Smooth muscle cell (in vitro differentiated cells): Measurements from ENCODE around the gene TBC1D10A. TPM values are rescaled to one million over a fixed set of nuclear protein-coding genes. Genes with fewer than 3 reads are reported as not detected.

ENCODE experiments used
- DNase-seq: peaks from one replicate; lab custom pipeline; 2025; ENCODE audit not compliant: unreplicated experiment; lab: John Stamatoyannopoulos, UW
- H2AFZ ChIP-seq: fragments of 200-600 bp; sonication (generic); 2 replicates; pipeline ENCODE4 v1.6.0; 2016; ENCODE audit warnings: antibody characterized with exemption, low read depth, mild to moderate bottlenecking
- H3F3A ChIP-seq: fragments of 200-600 bp; sonication (generic); 2 replicates; pipeline ENCODE4 v1.6.0; 2017; ENCODE audit warnings: antibody characterized with exemption, low read depth
- H3K27ac ChIP-seq: fragments of 200-600 bp; sonication (generic); 2 replicates; pipeline ENCODE4 v1.5.1; 2016; ENCODE audit warnings: low read depth, mild to moderate bottlenecking
- H3K27me3 ChIP-seq: fragments of 200-600 bp; sonication (generic); 2 replicates; pipeline ENCODE4 v1.6.1; 2016; ENCODE audit warnings: low read depth, mild to moderate bottlenecking
- H3K36me3 ChIP-seq: fragments of 200-600 bp; sonication (generic); 2 replicates; pipeline ENCODE4 v1.5.1; 2016; ENCODE audit warnings: low read depth
- H3K4me1 ChIP-seq: fragments of 200-600 bp; sonication (generic); 2 replicates; pipeline ENCODE4 v1.5.1; 2016; ENCODE audit warnings: low read depth
- H3K4me2 ChIP-seq: fragments of 200-600 bp; sonication (generic); 2 replicates; pipeline ENCODE4 v1.6.0; 2016; ENCODE audit warnings: mild to moderate bottlenecking
- H3K4me3 ChIP-seq: fragments of 200-600 bp; sonication (generic); 2 replicates; pipeline ENCODE4 v1.5.1; 2016; ENCODE audit warnings: mild to moderate bottlenecking
- H3K79me2 ChIP-seq: fragments of 200-600 bp; sonication (generic); 2 replicates; pipeline ENCODE4 v1.6.0; 2016; ENCODE audit warnings: low read depth, mild to moderate bottlenecking
- H3K9ac ChIP-seq: fragments of 200-600 bp; sonication (generic); 2 replicates; pipeline ENCODE4 v1.6.0; 2016; ENCODE audit warnings: low read depth
- H3K9me3 ChIP-seq: fragments of 200-600 bp; sonication (generic); replicated peaks from 2 replicates; pipeline ENCODE4 v1.5.1; 2016; ENCODE audit warnings: low read depth
- H4K20me1 ChIP-seq: fragments of 200-600 bp; sonication (generic); 2 replicates; pipeline ENCODE4 v1.6.0; 2016; ENCODE audit warnings: low read depth
- CTCF ChIP-seq: fragments of 200-600 bp; sonication (generic); IDR thresholded peaks from 2 replicates; pipeline ENCODE4 v1.5.1; 2017; ENCODE audit warnings: borderline replicate concordance, mild to moderate bottlenecking, antibody characterized with exemption; ENCODE audit not compliant: insufficient read depth, poor library complexity, severe bottlenecking
- WGBS: methylation state at CpG from one replicate; pipeline ENCODE4 v1.1.7; 2016; ENCODE audit warnings: low lambda C conversion rate; 5-methylcytosine and 5-hydroxymethylcytosine counted together
- polyA plus RNA-seq: library from polyadenylated mRNA; unstranded; fragments of >200 nt; fragmentation: Nextera tagmentation; extraction: Ambion mirVana; gene quantifications from 2 replicates; pipeline ENCODE4 v1.2.1, GENCODE V29; 2016
- total RNA-seq: library from RNA; depleted of rRNA; stranded (reverse); fragments of >200 nt; gene quantifications from 2 replicates; pipeline ENCODE4 v1.2.3, GENCODE V29; 2014

Gene TBC1D10A
- total and polyA plus RNA-seq, 2 experiments from 2014 or later, result 16.8 to 51.1 TPM

GRCh38 chr22:30307041-30307574 lies 19.6 kb downstream of the TBC1D10A start:
- 96% methylated on average over 4 of the region's 4 CpGs for WGBS
- H3K4me1 ChIP-seq, result peaks cover 13% of the 10 kb centered on the region
- TF ChIP-seq CTCF, result no peak
- no peak overlapping the region for H3K9ac ChIP-seq
- H3K9me3 ChIP-seq, result no peaks in the 10 kb centered on the region
- no peaks in the 10 kb centered on the region for H3K36me3 ChIP-seq
- H3K79me2 ChIP-seq, result peaks cover 80% of the 10 kb centered on the region
- no peaks in the 10 kb centered on the region for H3K27me3 ChIP-seq
- no peak for DNase-seq
- H3K27ac ChIP-seq, result no peak overlapping the region
- H3F3A ChIP-seq, result peaks cover 38% of the 10 kb centered on the region
- peaks cover 100% of the 10 kb centered on the region for H4K20me1 ChIP-seq
- no peak overlapping the region for H2AFZ ChIP-seq
- H3K4me2 ChIP-seq, result no peak overlapping the region
- H3K4me3 ChIP-seq, result no peak overlapping the region

- Histone ChIP-seq H3K9me3 (no peaks in the 10 kb centered on the region), H3F3A (peaks cover 35% of the 10 kb centered on the region), H3K27ac (no peak overlapping the region), H3K27me3 (no peaks in the 10 kb centered on the region), H3K4me3 (no peak overlapping the region), H3K4me2 (no peak overlapping the region), H2AFZ (no peak overlapping the region), H3K4me1 (peaks cover 11% of the 10 kb centered on the region), H3K9ac (no peak overlapping the region), H4K20me1 (peaks cover 100% of the 10 kb centered on the region), H3K36me3 (no peaks in the 10 kb centered on the region), H3K79me2 (peaks cover 76% of the 10 kb centered on the region)
- 97% methylated on average over 1 of the region's 1 CpG for WGBS
- no peak for TF ChIP-seq CTCF
- no peak for DNase-seq
These were observed 20.1 kb downstream of the TBC1D10A start for GRCh38 chr22:30306627-30307011.

- no peaks in the 10 kb centered on the region for H3K27me3 ChIP-seq
- H3F3A ChIP-seq, result peaks cover 30% of the 10 kb centered on the region
- no peaks in the 10 kb centered on the region for H3K9me3 ChIP-seq
- no peak for TF ChIP-seq CTCF
- H3K36me3 ChIP-seq, result no peaks in the 10 kb centered on the region
- no peak overlapping the region for H3K4me2 ChIP-seq
- H3K4me3 ChIP-seq, result no peak overlapping the region
- peak overlapping the region; percentile 10 for H3K27ac ChIP-seq
- H3K4me1 ChIP-seq, result peaks cover 6% of the 10 kb centered on the region
- H2AFZ ChIP-seq, result no peak overlapping the region
- 82% methylated on average over 3 of the region's 3 CpGs for WGBS
- peaks cover 100% of the 10 kb centered on the region for H4K20me1 ChIP-seq
- no peak for DNase-seq
- peaks cover 73% of the 10 kb centered on the region for H3K79me2 ChIP-seq
- H3K9ac ChIP-seq, result no peak overlapping the region
These were observed 20.7 kb downstream of the TBC1D10A start for GRCh38 chr22:30305906-30306626.

GRCh38 chr22:30305519-30305905 lies 21.2 kb downstream of the TBC1D10A start:
- Histone ChIP-seq H4K20me1 (peaks cover 100% of the 10 kb centered on the region), H3K9ac (no peak overlapping the region), H3K79me2 (peaks cover 74% of the 10 kb centered on the region), H2AFZ (no peak overlapping the region), H3K27ac (peak overlapping the region; percentile 10), H3K27me3 (no peaks in the 10 kb centered on the region), H3K4me3 (no peak overlapping the region), H3F3A (peaks cover 24% of the 10 kb centered on the region), H3K4me1 (peaks cover under 1% of the 10 kb centered on the region), H3K4me2 (no peak overlapping the region), H3K36me3 (no peaks in the 10 kb centered on the region), H3K9me3 (no peaks in the 10 kb centered on the region)
- no peak for DNase-seq
- TF ChIP-seq CTCF, result no peak
- WGBS, result 30% methylated on average over 4 of the region's 4 CpGs
